ENCODE measurements around the gene CLSTN1.

GRCh38 chr1:9842073-9842711 lies 18.4 kb upstream of the CLSTN1 start:
- TF ChIP-seq CTCF (IDR thresholded peaks at IDR 0.05) (no peak), POLR2A (IDR thresholded peaks at IDR 0.05) (no peak)
